Activated naive CD8-positive, alpha-beta T cell (primary cell): ENCODE data around the gene LIN7A.

Source experiments
- H3K27ac Mint-ChIP-seq: one replicate; pipeline ENCODE4 v1.8.0; 2021; ENCODE audit warnings: mixed read lengths
- H3K27me3 Mint-ChIP-seq: one replicate; pipeline ENCODE4 v1.8.0; 2021; ENCODE audit warnings: mixed read lengths
- H3K36me3 Mint-ChIP-seq: one replicate; pipeline ENCODE4 v1.8.0; 2021; ENCODE audit warnings: mixed read lengths
- H3K4me1 Mint-ChIP-seq: one replicate; pipeline ENCODE4 v1.8.0; 2021; ENCODE audit warnings: low read depth, mixed read lengths
- H3K4me3 Mint-ChIP-seq: one replicate; pipeline ENCODE4 v1.8.0; 2021; ENCODE audit warnings: mild to moderate bottlenecking, mixed read lengths
- H3K9me3 Mint-ChIP-seq: one replicate; pipeline ENCODE4 v1.8.0; 2021; ENCODE audit warnings: low read depth, mixed read lengths

Gene LIN7A

DNA sequence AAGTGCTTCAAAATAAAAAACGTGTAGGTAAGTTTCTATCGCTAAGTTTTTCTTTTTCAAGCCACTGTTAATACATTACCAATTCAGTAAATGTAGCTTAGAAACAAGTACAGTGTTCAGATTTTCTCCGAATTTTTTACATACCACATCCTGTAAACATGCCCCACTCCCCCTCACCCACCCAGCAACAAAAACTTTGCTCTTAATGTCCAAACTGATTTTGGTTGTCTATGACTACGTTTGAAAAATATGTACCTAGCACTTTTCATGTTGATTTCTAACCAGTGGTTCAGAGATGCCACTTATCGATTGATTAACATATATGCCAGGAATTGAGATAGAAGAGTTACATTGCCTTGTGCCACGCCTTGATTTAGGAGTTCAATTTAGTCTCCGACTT is 663 bp upstream of the LIN7A start:
- H3K9me3 Mint-ChIP-seq, result no peaks in the 10 kb centered on the region
- no peak overlapping the region for H3K27ac Mint-ChIP-seq
- peaks cover 2% of the 10 kb centered on the region for H3K4me1 Mint-ChIP-seq
- H3K4me3 Mint-ChIP-seq, result no peak overlapping the region
- peaks cover 26% of the 10 kb centered on the region for H3K27me3 Mint-ChIP-seq
- no peaks in the 10 kb centered on the region for H3K36me3 Mint-ChIP-seq

DNA sequence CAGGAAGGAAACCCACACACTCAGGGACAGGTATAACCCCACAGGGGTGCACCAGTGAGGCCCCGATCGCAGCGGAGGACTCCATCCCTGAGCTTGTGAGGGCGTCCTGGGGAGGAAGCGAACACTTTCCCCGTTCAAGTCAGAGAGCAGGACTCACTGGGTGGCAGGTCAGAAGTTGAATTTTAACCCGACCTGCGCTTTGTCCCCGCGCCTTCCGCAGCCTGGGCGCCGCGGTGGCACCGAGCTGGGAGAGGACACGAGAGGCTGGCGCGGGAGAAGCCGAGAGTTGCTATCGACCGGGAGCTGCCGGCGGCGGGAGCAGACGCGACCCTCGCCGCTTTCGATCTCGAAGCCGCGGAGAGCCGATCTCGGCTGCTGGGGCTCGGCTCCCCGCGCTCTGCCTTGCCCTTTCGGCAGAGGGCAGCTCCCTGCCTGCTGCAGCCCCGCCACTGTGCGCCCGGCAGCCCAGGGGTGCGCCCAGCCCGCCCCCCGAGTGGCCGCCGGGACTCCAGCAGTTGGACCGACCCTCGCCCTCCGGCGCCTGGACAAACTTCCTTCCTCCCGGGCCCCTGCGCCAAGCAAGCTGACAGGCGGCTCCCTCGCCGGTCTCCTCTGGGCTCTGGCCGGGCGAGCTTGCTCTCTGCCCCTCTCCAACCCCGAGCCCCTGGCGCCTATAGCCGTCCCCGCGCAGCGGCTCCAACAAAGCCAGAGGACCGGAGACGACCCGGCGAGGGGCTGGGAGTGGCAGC is 918 bp downstream of the LIN7A start:
- Mint-ChIP-seq H3K4me3 (peak overlapping the region; percentile 17), H3K9me3 (no peaks in the 10 kb centered on the region), H3K4me1 (peaks cover 2% of the 10 kb centered on the region), H3K27me3 (peaks cover 26% of the 10 kb centered on the region), H3K27ac (no peak overlapping the region), H3K36me3 (no peaks in the 10 kb centered on the region)

DNA sequence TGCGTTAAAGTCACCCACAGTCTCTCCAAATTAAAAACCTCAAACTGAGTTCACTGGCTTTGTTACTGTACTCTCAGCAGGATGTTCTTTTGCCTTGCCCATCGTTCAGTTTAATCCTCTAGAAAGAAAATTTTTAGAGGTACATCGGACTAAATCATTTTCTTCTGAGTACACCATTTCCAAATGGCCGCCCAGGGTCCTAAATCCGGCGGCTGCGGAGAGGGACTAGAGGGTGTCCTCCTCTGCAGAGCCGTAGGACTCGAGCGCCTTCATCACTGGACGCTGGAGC is 1.4 kb downstream of the LIN7A start:
- Mint-ChIP-seq H3K9me3 (no peaks in the 10 kb centered on the region), H3K27ac (no peak overlapping the region), H3K36me3 (no peaks in the 10 kb centered on the region), H3K4me1 (peaks cover 2% of the 10 kb centered on the region), H3K4me3 (peak overlapping the region; percentile 17), H3K27me3 (peaks cover 26% of the 10 kb centered on the region)

DNA sequence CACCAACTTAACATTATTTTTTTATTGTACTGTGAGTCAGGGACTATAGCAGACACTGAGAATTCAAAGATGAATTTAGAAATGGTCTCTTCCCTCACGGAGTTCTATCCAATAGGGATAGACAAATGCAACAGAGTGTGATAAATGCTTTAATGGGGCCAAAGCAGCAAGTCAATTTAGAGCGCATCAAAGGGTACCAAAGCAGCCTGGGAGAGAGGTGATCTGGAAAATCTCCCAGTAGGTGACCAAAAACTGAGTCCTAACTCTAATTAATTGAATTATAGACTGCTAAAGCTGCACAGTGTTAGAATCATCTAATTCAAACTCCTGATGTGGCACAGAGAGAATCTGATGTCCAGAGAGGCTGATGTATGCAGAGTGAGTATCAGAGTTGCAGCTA is 2.6 kb downstream of the LIN7A start:
- Mint-ChIP-seq H3K9me3 (no peaks in the 10 kb centered on the region), H3K27me3 (peaks cover 26% of the 10 kb centered on the region), H3K4me3 (no peak overlapping the region), H3K36me3 (no peaks in the 10 kb centered on the region), H3K4me1 (peaks cover 2% of the 10 kb centered on the region), H3K27ac (no peak overlapping the region)

DNA sequence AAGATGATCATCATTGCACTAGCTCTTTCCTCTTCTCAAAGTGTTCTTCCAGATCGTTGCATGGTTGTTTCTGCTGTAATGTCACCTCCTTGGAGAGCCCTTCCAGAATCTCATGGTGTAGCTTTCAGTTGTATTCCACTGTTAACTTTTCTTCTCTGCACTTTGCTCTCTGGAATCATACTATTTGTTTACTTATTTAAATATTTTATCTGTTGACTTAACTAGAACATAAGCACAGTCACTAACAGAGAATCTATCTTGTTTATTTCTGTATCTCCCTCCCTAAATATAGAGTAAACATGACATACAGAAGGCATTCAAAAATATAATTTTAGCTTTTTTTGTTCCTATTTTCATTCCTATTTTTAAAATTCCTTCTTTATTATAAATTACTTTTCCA is 11.8 kb downstream of the LIN7A start:
- H3K4me3 Mint-ChIP-seq, result no peak overlapping the region
- H3K9me3 Mint-ChIP-seq, result no peaks in the 10 kb centered on the region
- H3K27me3 Mint-ChIP-seq, result no peaks in the 10 kb centered on the region
- no peaks in the 10 kb centered on the region for H3K36me3 Mint-ChIP-seq
- no peak overlapping the region for H3K27ac Mint-ChIP-seq
- no peaks in the 10 kb centered on the region for H3K4me1 Mint-ChIP-seq

DNA sequence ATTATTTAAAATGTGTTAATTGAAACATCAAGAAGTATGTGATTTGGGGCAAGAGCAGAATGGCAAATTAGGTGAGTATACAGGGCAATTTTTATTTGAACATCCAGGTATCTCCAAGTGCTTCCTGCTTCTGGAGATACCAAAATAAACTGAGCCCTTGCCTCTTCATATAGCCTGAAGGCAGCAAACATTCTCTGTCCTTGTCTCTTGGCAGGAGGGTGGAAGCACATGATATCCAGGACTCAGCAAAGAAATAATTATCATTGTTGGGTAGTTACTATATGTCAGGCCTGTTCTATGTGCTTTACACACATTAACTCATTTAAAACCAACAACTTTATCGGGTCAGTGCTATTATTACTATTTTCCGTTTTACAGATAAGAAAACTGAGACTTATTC is 12.5 kb downstream of the LIN7A start:
- Mint-ChIP-seq H3K36me3 (no peaks in the 10 kb centered on the region), H3K4me3 (no peak overlapping the region), H3K9me3 (no peaks in the 10 kb centered on the region), H3K4me1 (no peaks in the 10 kb centered on the region), H3K27ac (no peak overlapping the region), H3K27me3 (no peaks in the 10 kb centered on the region)

DNA sequence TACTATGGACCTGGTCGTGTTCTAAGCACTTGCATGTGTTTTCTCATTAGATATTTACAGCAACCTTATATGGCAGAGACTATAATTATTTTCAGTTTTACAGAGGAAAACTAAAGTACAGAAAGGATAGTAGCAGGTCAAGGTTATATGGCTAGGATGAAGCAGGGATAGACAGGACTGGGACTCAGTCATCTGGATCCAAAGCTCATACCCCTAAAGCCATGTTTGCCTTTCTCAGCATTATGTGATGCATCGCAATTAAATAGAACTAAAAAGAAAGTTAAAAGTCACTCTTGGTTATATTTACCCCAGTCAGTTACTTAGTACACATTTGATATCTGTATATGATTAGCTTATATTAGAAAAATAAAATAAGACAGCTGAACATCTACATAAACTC is 13.3 kb downstream of the LIN7A start:
- no peak overlapping the region for H3K27ac Mint-ChIP-seq
- H3K4me3 Mint-ChIP-seq, result no peak overlapping the region
- H3K9me3 Mint-ChIP-seq, result no peaks in the 10 kb centered on the region
- H3K27me3 Mint-ChIP-seq, result no peaks in the 10 kb centered on the region
- no peaks in the 10 kb centered on the region for H3K4me1 Mint-ChIP-seq
- H3K36me3 Mint-ChIP-seq, result no peaks in the 10 kb centered on the region

DNA sequence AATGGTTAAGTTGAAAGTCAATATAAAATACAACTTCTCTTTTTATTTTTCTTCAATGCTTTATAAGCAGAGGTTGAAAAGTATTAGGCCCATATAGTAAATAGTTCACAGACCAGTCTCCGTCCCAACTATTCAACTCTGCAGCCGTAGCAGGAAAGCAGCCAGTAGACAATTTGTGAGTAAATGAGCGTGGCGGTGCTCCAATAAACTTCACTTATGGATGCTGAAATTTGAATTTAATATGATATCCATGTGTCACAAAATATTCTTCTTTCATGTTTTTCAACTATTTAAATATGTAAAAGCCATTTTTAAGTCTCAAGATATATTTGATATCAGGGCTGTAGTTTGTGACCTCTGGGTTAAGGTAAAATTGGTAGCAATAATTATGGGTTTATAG is 17.7 kb downstream of the LIN7A start:
- no peaks in the 10 kb centered on the region for H3K27me3 Mint-ChIP-seq
- H3K9me3 Mint-ChIP-seq, result peaks cover 15% of the 10 kb centered on the region
- H3K4me1 Mint-ChIP-seq, result no peaks in the 10 kb centered on the region
- no peak overlapping the region for H3K27ac Mint-ChIP-seq
- H3K4me3 Mint-ChIP-seq, result no peak overlapping the region
- no peaks in the 10 kb centered on the region for H3K36me3 Mint-ChIP-seq

DNA sequence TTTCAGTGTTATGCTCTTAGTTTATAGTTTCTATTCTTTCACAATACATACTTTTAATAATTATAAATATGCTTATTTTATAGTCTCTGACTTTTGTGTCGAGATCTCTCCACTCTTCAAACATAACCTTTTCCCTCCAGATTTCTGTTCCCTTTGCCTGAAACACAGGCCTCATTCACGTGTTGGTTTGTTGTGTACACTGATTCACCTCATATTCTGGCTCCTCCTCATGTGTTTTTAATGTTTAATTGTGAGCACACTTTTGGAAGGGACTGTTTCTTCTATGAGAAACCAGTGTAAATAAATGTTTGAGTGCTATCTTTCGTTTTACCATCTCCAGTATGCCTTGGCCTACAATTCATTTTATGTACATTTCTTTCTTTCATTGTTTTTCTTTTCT is 20.1 kb downstream of the LIN7A start:
- no peak overlapping the region for H3K4me3 Mint-ChIP-seq
- H3K27me3 Mint-ChIP-seq, result no peaks in the 10 kb centered on the region
- H3K36me3 Mint-ChIP-seq, result no peaks in the 10 kb centered on the region
- H3K27ac Mint-ChIP-seq, result no peak overlapping the region
- H3K4me1 Mint-ChIP-seq, result no peaks in the 10 kb centered on the region
- H3K9me3 Mint-ChIP-seq, result peaks cover 19% of the 10 kb centered on the region

DNA sequence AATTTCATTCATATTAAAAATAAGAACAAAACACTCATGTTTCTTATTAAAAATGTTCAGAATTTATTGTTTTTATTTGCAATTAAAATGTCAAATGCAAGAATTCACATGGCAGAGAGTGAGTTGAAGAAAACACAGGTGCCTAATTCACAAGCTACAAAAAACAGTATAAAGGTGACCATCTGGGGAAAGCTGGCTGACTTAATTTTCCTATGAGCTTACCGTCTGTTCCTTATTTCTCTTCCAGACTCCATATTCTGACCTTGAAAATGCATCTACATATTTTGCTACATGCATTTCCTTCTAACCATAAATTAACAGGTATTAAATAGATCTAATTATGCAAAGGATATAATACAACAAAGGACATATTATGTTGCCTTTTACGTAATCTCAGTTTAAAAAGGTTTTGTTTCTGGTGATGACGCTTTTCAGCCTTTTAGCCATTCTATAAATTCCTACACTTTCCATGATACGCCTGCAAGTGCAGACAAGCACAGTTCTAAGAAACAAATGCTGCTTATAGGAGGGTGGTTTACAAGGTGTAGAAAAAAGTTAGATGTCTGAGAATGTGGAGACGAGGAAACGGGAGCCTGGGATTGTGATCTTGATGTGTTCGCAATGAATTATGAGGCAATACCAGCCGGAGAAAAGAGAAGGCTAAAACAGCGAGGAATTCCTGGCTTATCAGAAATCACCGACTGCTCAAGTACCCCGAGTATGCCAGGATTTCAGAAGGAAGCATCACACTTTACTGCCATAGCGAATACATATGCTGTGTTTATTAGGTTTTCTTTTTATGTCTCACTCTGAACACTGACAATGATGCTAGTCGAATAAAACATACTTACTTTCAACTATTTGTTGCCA is 24.6 kb downstream of the LIN7A start:
- H3K27me3 Mint-ChIP-seq, result no peaks in the 10 kb centered on the region
- no peak overlapping the region for H3K27ac Mint-ChIP-seq
- peaks cover 16% of the 10 kb centered on the region for H3K9me3 Mint-ChIP-seq
- H3K36me3 Mint-ChIP-seq, result no peaks in the 10 kb centered on the region
- H3K4me3 Mint-ChIP-seq, result no peak overlapping the region
- no peaks in the 10 kb centered on the region for H3K4me1 Mint-ChIP-seq

DNA sequence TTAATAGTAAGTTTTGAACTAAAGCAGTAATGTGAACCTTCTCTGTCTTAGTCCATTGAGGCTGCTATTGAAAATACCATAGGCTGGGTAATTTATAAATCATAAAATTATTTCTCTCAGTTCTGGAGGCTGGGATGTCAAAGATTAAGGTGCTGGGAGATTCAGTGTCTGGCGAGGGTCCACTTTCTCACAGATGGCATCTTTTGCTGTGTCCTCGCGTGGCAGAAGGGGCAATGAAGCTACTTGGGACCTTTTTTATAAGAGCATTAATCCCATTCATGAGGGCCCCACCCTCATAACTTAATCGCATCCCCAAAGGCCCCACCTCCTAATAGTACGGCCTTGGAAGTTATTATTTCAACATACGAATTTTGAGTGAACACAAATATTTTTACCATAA is 28.4 kb downstream of the LIN7A start:
- H3K27ac Mint-ChIP-seq, result no peak overlapping the region
- no peaks in the 10 kb centered on the region for H3K27me3 Mint-ChIP-seq
- peaks cover 8% of the 10 kb centered on the region for H3K9me3 Mint-ChIP-seq
- no peak overlapping the region for H3K4me3 Mint-ChIP-seq
- H3K4me1 Mint-ChIP-seq, result no peaks in the 10 kb centered on the region
- H3K36me3 Mint-ChIP-seq, result no peaks in the 10 kb centered on the region

DNA sequence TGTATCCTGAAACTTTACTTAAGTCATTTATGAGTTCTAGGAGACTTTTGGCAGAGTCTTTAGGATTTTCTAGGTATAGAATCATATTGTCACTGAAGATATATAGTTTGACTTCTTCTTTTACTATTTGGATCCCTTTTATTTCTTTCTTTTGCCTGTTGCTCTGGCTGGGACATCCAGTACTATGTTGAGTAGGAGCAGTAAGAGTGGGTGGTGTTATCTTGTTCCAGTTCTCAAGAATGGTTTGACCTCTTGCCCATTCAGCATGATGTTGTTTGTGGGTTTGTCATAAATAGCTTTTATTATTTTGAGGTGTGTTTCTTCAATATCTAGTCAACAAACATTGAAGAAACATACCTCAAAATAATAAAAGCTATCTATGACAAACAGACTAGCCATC is 35.0 kb downstream of the LIN7A start:
- Mint-ChIP-seq H3K27ac (no peak overlapping the region), H3K27me3 (no peaks in the 10 kb centered on the region), H3K36me3 (no peaks in the 10 kb centered on the region), H3K9me3 (peaks cover 18% of the 10 kb centered on the region), H3K4me3 (no peak overlapping the region), H3K4me1 (no peaks in the 10 kb centered on the region)

DNA sequence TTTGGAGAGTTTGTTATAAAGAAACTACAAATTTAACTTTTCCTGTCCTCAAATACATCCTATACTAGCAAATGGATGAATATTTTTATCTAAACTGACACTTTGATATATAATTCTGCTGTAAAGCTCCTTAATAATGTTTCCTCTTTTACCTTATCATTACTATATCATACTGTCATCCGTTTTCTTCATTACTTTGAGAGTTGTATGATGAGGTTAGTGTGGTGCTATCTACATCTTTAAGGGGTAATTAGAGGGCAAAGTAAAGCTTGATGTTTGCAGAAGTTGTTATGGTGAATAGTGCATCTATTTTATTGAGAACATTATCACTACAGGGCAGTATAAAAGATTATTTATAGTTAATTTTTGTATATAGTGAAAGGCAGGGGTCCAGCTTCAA is 36.1 kb downstream of the LIN7A start:
- Mint-ChIP-seq H3K4me1 (no peaks in the 10 kb centered on the region), H3K9me3 (peaks cover 17% of the 10 kb centered on the region), H3K36me3 (no peaks in the 10 kb centered on the region), H3K27ac (no peak overlapping the region), H3K27me3 (no peaks in the 10 kb centered on the region), H3K4me3 (no peak overlapping the region)

DNA sequence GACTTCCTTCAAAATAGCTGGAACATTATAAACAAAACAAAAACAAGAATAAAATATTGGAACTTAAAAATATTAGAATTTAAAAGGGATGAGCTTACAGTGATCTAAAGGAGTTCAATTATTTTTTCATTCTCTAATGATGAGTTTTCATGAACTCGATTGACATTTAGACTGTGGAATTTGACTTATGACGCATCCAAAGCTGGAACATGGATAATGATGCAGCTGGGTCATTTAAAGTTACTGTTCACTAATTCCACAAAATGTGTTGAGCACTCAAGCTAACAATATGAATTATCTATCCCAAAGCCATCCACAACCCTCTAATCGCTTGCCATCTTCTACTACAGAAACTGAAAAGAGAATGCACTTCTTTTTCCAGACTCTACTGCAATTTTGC is 42.5 kb downstream of the LIN7A start:
- Mint-ChIP-seq H3K27ac (no peak overlapping the region), H3K27me3 (no peaks in the 10 kb centered on the region), H3K36me3 (no peaks in the 10 kb centered on the region)

DNA sequence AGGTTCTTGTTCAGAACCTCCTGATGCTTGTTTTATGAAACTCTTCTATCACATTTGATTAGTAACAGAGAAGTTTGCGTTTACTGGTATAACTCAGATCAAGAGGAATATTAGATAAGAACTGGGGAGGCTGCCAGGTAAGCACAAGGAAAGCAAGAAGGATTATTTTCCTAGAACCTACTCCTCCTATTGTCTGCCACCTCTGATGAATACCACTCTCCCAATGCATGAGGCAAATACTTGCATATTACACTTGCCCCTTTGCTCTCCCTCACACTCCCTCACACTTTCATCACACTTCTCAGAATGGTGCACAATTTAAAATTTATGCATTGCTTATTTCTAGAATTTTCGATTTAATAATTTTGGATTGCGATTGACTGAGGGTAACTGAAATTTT is 43.6 kb downstream of the LIN7A start:
- Mint-ChIP-seq H3K27ac (no peak overlapping the region), H3K4me3 (no peak overlapping the region), H3K36me3 (no peaks in the 10 kb centered on the region), H3K27me3 (no peaks in the 10 kb centered on the region), H3K9me3 (peaks cover 12% of the 10 kb centered on the region), H3K4me1 (no peaks in the 10 kb centered on the region)

More for the DNA sequence above, 42.5 kb downstream of the LIN7A start:
- Mint-ChIP-seq H3K9me3 (peaks cover 16% of the 10 kb centered on the region), H3K4me1 (no peaks in the 10 kb centered on the region), H3K4me3 (no peak overlapping the region)
